Activated CD4-positive, alpha-beta memory T cell treated with anti-CD3 and anti-CD28 coated beads for 36 hours (primary cell): ENCODE results near the gene LEPROT. TPM values are rescaled to one million over a fixed set of nuclear protein-coding genes. Genes with fewer than 3 reads are reported as not detected.
"Not testable (repeated sequence)": the region's sequence is repeated elsewhere in the genome, so short reads cannot be mapped to it uniquely, and the experiment has no call there.

ENCODE experiments used
- CTCF ChIA-PET: fragments of 350-600 bp; sonication (Branson Sonifier 250); formaldehyde crosslinking; loops from one replicate; lab custom pipeline; 2021; ENCODE audit warnings: antibody characterized with exemption, inconsistent platforms; lab: Charles Lee
- POLR2A ChIA-PET: fragments of 350-600 bp; sonication (Branson Sonifier 250); formaldehyde crosslinking; loops from one replicate; lab custom pipeline; 2021; ENCODE audit warnings: antibody characterized with exemption; lab: Charles Lee
- DNase-seq: peaks from one replicate; pipeline ENCODE4 v3.0.0-alpha.2; 2020
- H3K27ac Mint-ChIP-seq: one replicate; pipeline ENCODE4 v1.8.0; 2021; ENCODE audit warnings: mixed read lengths
- H3K27me3 Mint-ChIP-seq: one replicate; pipeline ENCODE4 v1.8.0; 2021; ENCODE audit warnings: mixed read lengths
- H3K36me3 Mint-ChIP-seq: one replicate; pipeline ENCODE4 v1.8.0; 2021; ENCODE audit warnings: mixed read lengths
- H3K4me1 Mint-ChIP-seq: one replicate; pipeline ENCODE4 v1.8.0; 2021; ENCODE audit warnings: low read depth, mixed read lengths
- H3K4me3 Mint-ChIP-seq: one replicate; pipeline ENCODE4 v1.8.0; 2021; ENCODE audit warnings: mild to moderate bottlenecking, mixed read lengths
- H3K9me3 Mint-ChIP-seq: one replicate; pipeline ENCODE4 v1.8.0; 2021; ENCODE audit warnings: mixed read lengths
- intact Hi-C: fragments of 100-400 bp; cut with micrococcal nuclease; formaldehyde crosslinking; loops from one replicate; pipeline ENCODE4 v1.15.1; 2023
- total RNA-seq, 2 experiments: library from RNA; stranded (reverse); gene quantifications; one replicate each; pipeline ENCODE4 v1.2.3, GENCODE V29; 2021

The LEPROT gene
- total RNA-seq, 2 experiments from 2014 or later = 17.9 to 19.6 TPM

- Mint-ChIP-seq H3K4me3 (no peak overlapping the region), H3K27ac (no peak overlapping the region), H3K36me3 (no peaks in the 10 kb centered on the region), H3K9me3 (no peaks in the 10 kb centered on the region), H3K4me1 (no peaks in the 10 kb centered on the region), H3K27me3 (no peaks in the 10 kb centered on the region)
- ChIA-PET CTCF (no interaction called here), POLR2A (no interaction called here)
- intact Hi-C loops = no loop called here
- DNase-seq = no peak
Measured at GRCh38 chr1:65442442-65442841, 22.0 kb downstream of the LEPROT start.

GRCh38 chr1:65443647-65444046, 23.2 kb downstream of the LEPROT start:
- ChIA-PET POLR2A (no interaction called here), CTCF (no interaction called here)
- DNase-seq = no peak
- intact Hi-C loops = no loop called here
- Mint-ChIP-seq H3K9me3 (no peaks in the 10 kb centered on the region), H3K36me3 (no peaks in the 10 kb centered on the region), H3K27ac (no peak overlapping the region), H3K27me3 (no peaks in the 10 kb centered on the region), H3K4me1 (no peaks in the 10 kb centered on the region), H3K4me3 (no peak overlapping the region)

- CTCF ChIA-PET = no interaction called here
- Mint-ChIP-seq H3K27ac (no peak overlapping the region), H3K4me1 (no peaks in the 10 kb centered on the region), H3K4me3 (no peak overlapping the region), H3K9me3 (no peaks in the 10 kb centered on the region), H3K36me3 (no peaks in the 10 kb centered on the region), H3K27me3 (no peaks in the 10 kb centered on the region)
- no peak for DNase-seq
- intact Hi-C loops = no loop called here
- POLR2A ChIA-PET = no interaction called here
Measured at GRCh38 chr1:65444128-65444640, 23.7 kb downstream of the LEPROT start.

GRCh38 chr1:65445837-65446236, 25.4 kb downstream of the LEPROT start:
- Mint-ChIP-seq H3K27me3 (no peaks in the 10 kb centered on the region), H3K4me1 (no peaks in the 10 kb centered on the region), H3K4me3 (no peak overlapping the region), H3K36me3 (no peaks in the 10 kb centered on the region), H3K27ac (no peak overlapping the region), H3K9me3 (no peaks in the 10 kb centered on the region)
- DNase-seq = no peak
- POLR2A ChIA-PET = no interaction called here
- intact Hi-C loops = no loop called here
- CTCF ChIA-PET = no interaction called here

GRCh38 chr1:65449214-65449823, 28.9 kb downstream of the LEPROT start:
- intact Hi-C loops = no loop called here
- POLR2A ChIA-PET = interaction anchor here (0.9 kb wide), 1 partner anchor 17 kb away, joined by 3 read pairs; no protein-coding TSS in a partner anchor
- CTCF ChIA-PET = no interaction called here
- no peaks in the 10 kb centered on the region for H3K4me1 Mint-ChIP-seq
- no peaks in the 10 kb centered on the region for H3K36me3 Mint-ChIP-seq
- H3K27ac Mint-ChIP-seq = no peak overlapping the region
- no peaks in the 10 kb centered on the region for H3K9me3 Mint-ChIP-seq
- H3K27me3 Mint-ChIP-seq = no peaks in the 10 kb centered on the region
- H3K4me3 Mint-ChIP-seq = no peak overlapping the region
- no peak for DNase-seq

GRCh38 chr1:65455678-65456077, 35.2 kb downstream of the LEPROT start:
- DNase-seq, H3K36me3 Mint-ChIP-seq, CTCF ChIA-PET, intact Hi-C loops, H3K4me3 Mint-ChIP-seq, H3K27ac Mint-ChIP-seq, POLR2A ChIA-PET, H3K27me3 Mint-ChIP-seq: not testable (repeated sequence)
- Mint-ChIP-seq H3K9me3 (peaks cover 10% of the 10 kb centered on the region), H3K4me1 (peaks cover 14% of the 10 kb centered on the region)

- no peak for DNase-seq
- Mint-ChIP-seq H3K4me1 (peaks cover 14% of the 10 kb centered on the region), H3K9me3 (peaks cover 10% of the 10 kb centered on the region), H3K4me3 (no peak overlapping the region), H3K27me3 (no peaks in the 10 kb centered on the region), H3K27ac (no peak overlapping the region), H3K36me3 (peaks cover 7% of the 10 kb centered on the region)
- CTCF ChIA-PET = no interaction called here
- POLR2A ChIA-PET = no interaction called here
- intact Hi-C loops = no loop called here
Measured at GRCh38 chr1:65456481-65456880, 36.0 kb downstream of the LEPROT start.

- Mint-ChIP-seq H3K4me3 (no peak overlapping the region), H3K4me1 (peaks cover 14% of the 10 kb centered on the region), H3K36me3 (peaks cover 9% of the 10 kb centered on the region), H3K9me3 (peaks cover 11% of the 10 kb centered on the region), H3K27me3 (no peaks in the 10 kb centered on the region), H3K27ac (no peak overlapping the region)
- intact Hi-C loops = loop anchor here (2.0 kb wide), 1 partner anchor 27 kb away; no protein-coding TSS in a partner anchor
- no peak for DNase-seq
- CTCF ChIA-PET = interaction anchor here (1.9 to 3.7 kb wide), 2 partner anchors 11 to 221 kb away, joined by 10 to 35 read pairs; no protein-coding TSS in a partner anchor
- POLR2A ChIA-PET = no interaction called here
Measured at GRCh38 chr1:65457868-65458267, 37.4 kb downstream of the LEPROT start.

- Mint-ChIP-seq H3K4me1 (peaks cover 14% of the 10 kb centered on the region), H3K4me3 (no peak overlapping the region), H3K27ac (no peak overlapping the region), H3K36me3 (peaks cover 15% of the 10 kb centered on the region), H3K9me3 (peaks cover 20% of the 10 kb centered on the region), H3K27me3 (no peaks in the 10 kb centered on the region)
- ChIA-PET POLR2A (no interaction called here), CTCF (interaction anchor here (0.7 to 3.7 kb wide), 13 partner anchors 10 to 229 kb away, joined by 3 to 35 read pairs (median 4); no protein-coding TSS in a partner anchor)
- no peak for DNase-seq
- intact Hi-C loops = loop anchor here (1.0 to 2.0 kb wide), 2 partner anchors 28 to 223 kb away; no protein-coding TSS in a partner anchor
Measured at GRCh38 chr1:65458730-65459396, 38.4 kb downstream of the LEPROT start.

- peaks cover 16% of the 10 kb centered on the region for H3K36me3 Mint-ChIP-seq
- peaks cover 14% of the 10 kb centered on the region for H3K4me1 Mint-ChIP-seq
- H3K27me3 Mint-ChIP-seq = no peaks in the 10 kb centered on the region
- ChIA-PET POLR2A (no interaction called here), CTCF (interaction anchor here (0.7 to 3.7 kb wide), 15 partner anchors 10 to 228 kb away, joined by 3 to 35 read pairs (median 4); no protein-coding TSS in a partner anchor)
- H3K27ac Mint-ChIP-seq = no peak overlapping the region
- DNase-seq = no peak
- no peak overlapping the region for H3K4me3 Mint-ChIP-seq
- intact Hi-C loops = loop anchor here (1.0 to 2.0 kb wide), 2 partner anchors 29 to 223 kb away; no protein-coding TSS in a partner anchor
- H3K9me3 Mint-ChIP-seq = peaks cover 20% of the 10 kb centered on the region
Measured at GRCh38 chr1:65459397-65459768, 38.9 kb downstream of the LEPROT start.

- Mint-ChIP-seq H3K36me3 (peaks cover 16% of the 10 kb centered on the region), H3K9me3 (peaks cover 26% of the 10 kb centered on the region)
- H3K27me3 Mint-ChIP-seq, H3K4me3 Mint-ChIP-seq, CTCF ChIA-PET, POLR2A ChIA-PET, H3K27ac Mint-ChIP-seq, DNase-seq, intact Hi-C loops, H3K4me1 Mint-ChIP-seq: not testable (repeated sequence)
Measured at GRCh38 chr1:65465837-65466236, 45.4 kb downstream of the LEPROT start.

- peaks cover 26% of the 10 kb centered on the region for H3K9me3 Mint-ChIP-seq
- DNase-seq = no peak
- H3K27me3 Mint-ChIP-seq = no peaks in the 10 kb centered on the region
- H3K27ac Mint-ChIP-seq = no peak overlapping the region
- intact Hi-C loops = no loop called here
- POLR2A ChIA-PET = no interaction called here
- CTCF ChIA-PET = no interaction called here
- peaks cover 14% of the 10 kb centered on the region for H3K36me3 Mint-ChIP-seq
- no peaks in the 10 kb centered on the region for H3K4me1 Mint-ChIP-seq
- no peak overlapping the region for H3K4me3 Mint-ChIP-seq
Measured at GRCh38 chr1:65467536-65467935, 47.1 kb downstream of the LEPROT start.
